ENCODE data around the gene HSPB6.

Gene HSPB6

GRCh38 chr19:35767288-35768081, 10.7 kb upstream of the HSPB6 start:
- DNase-seq (ENCODE audit: low read depth in 2 of 2) = no peak

- DNase-seq (ENCODE audit: low read depth in 2 of 2) = no peak
These were observed 9.8 kb upstream of the HSPB6 start for GRCh38 chr19:35766571-35767104.

- DNase-seq (ENCODE audit: low read depth in 2 of 2) = no peak
These were observed 7.8 kb upstream of the HSPB6 start for GRCh38 chr19:35764432-35765315.

GRCh38 chr19:35760711-35761349, 4.0 kb upstream of the HSPB6 start:
- no peak for DNase-seq (ENCODE audit: low read depth in 2 of 2)

- DNase-seq (ENCODE audit: low read depth in 2 of 2) = no peak
These were observed 2.9 kb upstream of the HSPB6 start for GRCh38 chr19:35759697-35760096.

GRCh38 chr19:35757749-35758608, 1.1 kb upstream of the HSPB6 start, which contains the start of gene PROSER3:
Gene PROSER3, plus strand, starts transcription at chr19:35758176. Its CDS starts 40 bp downstream, at chr19:35758216.
- DNase-seq (ENCODE audit: low read depth in 2 of 2) = peak; percentile 96 to 99

GRCh38 chr19:35757231-35757748, 461 bp upstream of the HSPB6 start:
- no peak for DNase-seq (ENCODE audit: low read depth in 2 of 2)

- DNase-seq (ENCODE audit: low read depth in 2 of 2) = peak in 1 of 2 donors; percentile 50
These were observed 1.1 kb downstream of the HSPB6 start for GRCh38 chr19:35755550-35756376.

GRCh38 chr19:35755131-35755549, 1.7 kb downstream of the HSPB6 start:
- DNase-seq (ENCODE audit: low read depth in 2 of 2) = no peak

GRCh38 chr19:35754370-35755130, 2.3 kb downstream of the HSPB6 start:
- DNase-seq (ENCODE audit: low read depth in 2 of 2) = no peak

GRCh38 chr19:35753634-35754369, 3.0 kb downstream of the HSPB6 start:
- DNase-seq (ENCODE audit: low read depth in 2 of 2) = no peak

GRCh38 chr19:35752746-35753350, 4.0 kb downstream of the HSPB6 start:
- no peak for DNase-seq (ENCODE audit: low read depth in 2 of 2)

GRCh38 chr19:35751839-35752745, 4.7 kb downstream of the HSPB6 start:
- DNase-seq (ENCODE audit: low read depth in 2 of 2) = no peak

- DNase-seq (ENCODE audit: low read depth in 2 of 2) = no peak
These were observed 6.7 kb downstream of the HSPB6 start for GRCh38 chr19:35750167-35750566.

- peak; percentile 96 to 99 for DNase-seq (ENCODE audit: low read depth in 2 of 2)
These were observed 8.5 kb downstream of the HSPB6 start, which contains the start of gene LIN37 for GRCh38 chr19:35748106-35749020. Gene LIN37, plus strand, starts transcription at chr19:35748576. Its CDS starts 149 bp downstream, at chr19:35748725.

GRCh38 chr19:35746531-35746930, 10.3 kb downstream of the HSPB6 start:
- DNase-seq (ENCODE audit: low read depth in 2 of 2) = no peak

Data from stimulated activated CD8-positive, alpha-beta memory T cell treated with anti-CD3 and anti-CD28 coated beads, Interleukin-15, amount 100 ng/mL, for 4 hours (primary cell).